HepG2 (cell line): ENCODE results near the gene SWSAP1.

Source experiments
- HNRNPL ChIP-seq: fragments of 200-400 bp; formaldehyde crosslinking; IDR thresholded peaks from 2 replicates; pipeline ENCODE4 v1.6.1; 2017; ENCODE audit warnings: mild to moderate bottlenecking, low read depth, low read length
- MTF2 ChIP-seq: sonication (generic); formaldehyde crosslinking; IDR thresholded peaks from 2 replicates; pipeline ENCODE4 v1.5.0; 2020; ENCODE audit warnings: missing genetic modification reagents, borderline replicate concordance
- SMARCE1 ChIP-seq: fragments of 450-650 bp; IDR thresholded peaks from 2 replicates; pipeline ENCODE4 v1.6.1; 2017; ENCODE audit warnings: borderline replicate concordance
- TF ChIP-seq, protein P1 (sequence below): sonication (generic); formaldehyde crosslinking; IDR thresholded peaks from 2 replicates; pipeline ENCODE4 v1.4.0; 2020; ENCODE audit warnings: missing genetic modification reagents
- TF ChIP-seq, protein P2 (sequence below): sonication (generic); formaldehyde crosslinking; IDR thresholded peaks from 2 replicates; pipeline ENCODE4 v1.8.1; 2023; ENCODE audit warnings: mild to moderate bottlenecking, moderate library complexity, missing genetic modification reagents

DNA sequence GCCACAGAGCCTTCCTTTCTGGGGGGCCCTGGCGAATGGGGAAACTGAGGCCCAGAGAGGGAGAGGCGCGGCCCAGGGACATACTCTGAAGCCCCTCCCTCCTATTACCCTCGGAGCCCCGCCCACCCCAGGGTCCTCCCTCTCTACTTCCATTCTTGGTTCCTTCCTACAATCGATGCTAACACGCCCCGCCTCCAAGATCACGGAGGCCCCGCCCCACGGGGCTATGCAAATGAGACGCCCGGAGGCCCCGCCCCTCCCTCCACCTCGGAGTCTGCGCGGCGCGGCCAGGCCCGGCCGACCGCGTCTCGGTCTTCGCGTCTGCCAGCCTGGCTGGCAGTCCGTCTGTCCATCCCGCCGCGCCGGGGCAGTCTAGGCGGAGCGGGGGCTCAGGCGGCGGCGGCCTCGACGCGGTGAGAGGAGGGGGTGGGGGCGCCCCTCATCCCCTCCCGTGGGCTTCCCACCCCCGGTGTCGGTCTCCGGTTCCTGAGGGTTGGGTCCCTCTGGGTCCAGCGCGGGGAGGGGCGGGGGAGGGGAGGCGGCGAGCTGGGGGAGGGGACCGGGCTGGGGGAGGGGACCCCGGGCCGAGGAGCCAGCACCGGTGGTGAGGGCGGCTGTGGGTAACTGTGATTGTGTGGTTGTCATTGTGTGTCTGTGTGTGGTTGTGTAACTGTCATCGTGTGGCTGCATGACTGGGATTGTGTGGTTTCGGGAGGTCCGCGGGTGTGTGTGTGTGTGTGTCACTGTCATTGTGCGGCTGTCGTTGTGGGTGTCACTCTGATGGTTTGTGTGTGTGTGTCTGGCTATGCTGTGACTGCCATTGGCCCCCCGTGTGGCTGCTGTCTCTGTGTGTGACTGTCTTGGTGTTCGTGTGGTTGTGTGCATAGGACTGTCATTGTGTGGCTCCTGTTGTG lies 19.0 kb upstream of the SWSAP1 start, which contains the start of gene PLPPR2:
- TF ChIP-seq, protein P1, sequence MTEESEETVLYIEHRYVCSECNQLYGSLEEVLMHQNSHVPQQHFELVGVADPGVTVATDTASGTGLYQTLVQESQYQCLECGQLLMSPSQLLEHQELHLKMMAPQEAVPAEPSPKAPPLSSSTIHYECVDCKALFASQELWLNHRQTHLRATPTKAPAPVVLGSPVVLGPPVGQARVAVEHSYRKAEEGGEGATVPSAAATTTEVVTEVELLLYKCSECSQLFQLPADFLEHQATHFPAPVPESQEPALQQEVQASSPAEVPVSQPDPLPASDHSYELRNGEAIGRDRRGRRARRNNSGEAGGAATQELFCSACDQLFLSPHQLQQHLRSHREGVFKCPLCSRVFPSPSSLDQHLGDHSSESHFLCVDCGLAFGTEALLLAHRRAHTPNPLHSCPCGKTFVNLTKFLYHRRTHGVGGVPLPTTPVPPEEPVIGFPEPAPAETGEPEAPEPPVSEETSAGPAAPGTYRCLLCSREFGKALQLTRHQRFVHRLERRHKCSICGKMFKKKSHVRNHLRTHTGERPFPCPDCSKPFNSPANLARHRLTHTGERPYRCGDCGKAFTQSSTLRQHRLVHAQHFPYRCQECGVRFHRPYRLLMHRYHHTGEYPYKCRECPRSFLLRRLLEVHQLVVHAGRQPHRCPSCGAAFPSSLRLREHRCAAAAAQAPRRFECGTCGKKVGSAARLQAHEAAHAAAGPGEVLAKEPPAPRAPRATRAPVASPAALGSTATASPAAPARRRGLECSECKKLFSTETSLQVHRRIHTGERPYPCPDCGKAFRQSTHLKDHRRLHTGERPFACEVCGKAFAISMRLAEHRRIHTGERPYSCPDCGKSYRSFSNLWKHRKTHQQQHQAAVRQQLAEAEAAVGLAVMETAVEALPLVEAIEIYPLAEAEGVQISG (CRISPR knock-in tag) = no peak
- no peak for TF ChIP-seq SMARCE1
- no peak for TF ChIP-seq HNRNPL
- no peak for TF ChIP-seq MTF2 (CRISPR knock-in tag)
- TF ChIP-seq, protein P2, sequence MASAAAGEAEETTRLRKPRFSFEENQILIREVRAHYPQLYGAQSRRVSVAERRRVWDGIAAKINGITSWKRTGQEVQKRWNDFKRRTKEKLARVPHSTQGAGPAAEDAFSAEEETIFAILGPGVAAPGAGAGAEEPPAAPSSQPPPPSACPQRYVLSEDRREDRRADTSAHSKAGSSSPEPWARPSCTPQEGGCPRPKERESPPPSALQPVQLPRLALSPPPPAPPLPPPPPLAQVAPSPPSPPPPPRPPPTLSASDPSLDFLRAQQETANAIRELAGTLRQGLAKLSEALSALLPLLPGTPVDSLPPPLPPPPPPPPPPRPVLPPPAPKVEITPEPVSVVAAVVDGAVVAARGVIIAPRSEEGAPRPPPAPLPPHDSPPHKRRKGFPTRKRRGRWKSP = no peak
